GM12865 (cell line): ENCODE results near the gene OTOA.
A peak's percentile ranks its signal among the peaks of the same experiment; 100 is the strongest.

Experiments used
- DNase-seq: peaks from one replicate; pipeline ENCODE4 v3.0.0; 2010; ENCODE audit warnings: low read depth
- H3K4me3 ChIP-seq: 2 replicates; pipeline ENCODE4 v1.5.1; 2011; ENCODE audit warnings: mild to moderate bottlenecking, low read depth, low read length, control low read depth
- TF ChIP-seq, protein P1 (sequence below): IDR thresholded peaks from 2 replicates; pipeline ENCODE4 v1.5.1; 2011; ENCODE audit warnings: low read length, control low read depth, low read depth, inconsistent platforms; ENCODE audit not compliant: insufficient read depth; ENCODE audit errors: missing control alignments

Gene OTOA

GRCh38 chr16:21698169-21699032 lies 34.6 kb downstream of the OTOA start:
- no peak overlapping the region for H3K4me3 ChIP-seq
- DNase-seq = no peak
- TF ChIP-seq, protein P1, sequence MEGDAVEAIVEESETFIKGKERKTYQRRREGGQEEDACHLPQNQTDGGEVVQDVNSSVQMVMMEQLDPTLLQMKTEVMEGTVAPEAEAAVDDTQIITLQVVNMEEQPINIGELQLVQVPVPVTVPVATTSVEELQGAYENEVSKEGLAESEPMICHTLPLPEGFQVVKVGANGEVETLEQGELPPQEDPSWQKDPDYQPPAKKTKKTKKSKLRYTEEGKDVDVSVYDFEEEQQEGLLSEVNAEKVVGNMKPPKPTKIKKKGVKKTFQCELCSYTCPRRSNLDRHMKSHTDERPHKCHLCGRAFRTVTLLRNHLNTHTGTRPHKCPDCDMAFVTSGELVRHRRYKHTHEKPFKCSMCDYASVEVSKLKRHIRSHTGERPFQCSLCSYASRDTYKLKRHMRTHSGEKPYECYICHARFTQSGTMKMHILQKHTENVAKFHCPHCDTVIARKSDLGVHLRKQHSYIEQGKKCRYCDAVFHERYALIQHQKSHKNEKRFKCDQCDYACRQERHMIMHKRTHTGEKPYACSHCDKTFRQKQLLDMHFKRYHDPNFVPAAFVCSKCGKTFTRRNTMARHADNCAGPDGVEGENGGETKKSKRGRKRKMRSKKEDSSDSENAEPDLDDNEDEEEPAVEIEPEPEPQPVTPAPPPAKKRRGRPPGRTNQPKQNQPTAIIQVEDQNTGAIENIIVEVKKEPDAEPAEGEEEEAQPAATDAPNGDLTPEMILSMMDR = no peak

DNA sequence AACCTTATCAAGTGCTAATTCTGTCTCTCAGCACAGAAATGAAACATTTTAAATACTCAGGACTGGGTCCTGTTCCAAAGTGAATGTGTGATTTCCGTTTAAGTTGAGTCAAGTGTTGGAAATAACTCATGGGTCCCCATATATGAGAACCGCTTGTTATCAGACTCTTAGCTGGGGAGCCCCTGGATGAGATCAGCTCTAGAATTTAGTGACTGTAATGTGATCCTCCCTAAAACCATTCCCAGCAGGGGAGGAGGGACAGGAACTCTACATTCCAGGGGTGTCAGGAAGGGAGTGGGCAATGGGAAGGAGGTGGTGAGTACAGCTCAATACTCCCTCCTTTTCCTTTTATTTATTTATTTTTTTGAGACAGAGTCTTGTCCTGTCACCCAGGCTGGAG lies 37.5 kb downstream of the OTOA start:
- TF ChIP-seq, protein P1 = no peak
- DNase-seq = no peak
- no peak overlapping the region for H3K4me3 ChIP-seq

GRCh38 chr16:21702276-21702675 lies 38.5 kb downstream of the OTOA start:
- no peak for DNase-seq
- no peak overlapping the region for H3K4me3 ChIP-seq
- TF ChIP-seq, protein P1 = no peak

GRCh38 chr16:21703156-21703555 lies 39.4 kb downstream of the OTOA start:
- DNase-seq = no peak
- H3K4me3 ChIP-seq = no peak overlapping the region
- TF ChIP-seq, protein P1 = no peak

- peak; percentile 45 for DNase-seq
- H3K4me3 ChIP-seq = no peak overlapping the region
- TF ChIP-seq, protein P1 = no peak
Observed at GRCh38 chr16:21703589-21704174, 39.9 kb downstream of the OTOA start.

DNA sequence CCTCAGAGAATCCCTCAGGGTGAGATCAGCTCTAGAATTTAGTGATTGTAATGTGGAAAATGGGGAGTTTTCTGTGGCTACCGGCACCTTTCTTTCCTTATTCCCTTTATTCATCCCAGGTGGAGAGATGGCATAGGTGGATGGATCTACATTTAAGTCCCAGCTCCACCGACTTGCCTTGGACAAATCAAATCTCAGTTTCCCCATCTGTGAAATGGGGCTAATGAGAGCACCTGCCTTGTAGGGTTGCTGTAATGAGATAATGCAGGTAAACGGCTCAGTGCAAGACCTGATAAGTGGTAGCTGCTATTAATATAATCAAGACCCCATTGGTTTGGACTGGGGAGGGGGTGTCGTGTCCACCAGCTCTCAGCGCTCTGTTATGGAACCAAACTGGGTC lies 40.5 kb downstream of the OTOA start:
- TF ChIP-seq, protein P1 = no peak
- DNase-seq = no peak
- no peak overlapping the region for H3K4me3 ChIP-seq
